GM23338 (cell line): Measurements from ENCODE around the gene SCLY. TPM values are rescaled to one million over a fixed set of nuclear protein-coding genes. Genes with fewer than 3 reads are reported as not detected.

Source experiments
- ATAC-seq: fragments of 200-7000 bp; cut with Tn5 transposase; 3 replicates; pipeline ENCODE4 v1.9.1; 2020
- DNase-seq: peaks from one replicate; pipeline ENCODE4 v3.0.0-alpha.2; 2015; ENCODE audit warnings: low spot score
- H2AFZ ChIP-seq: fragments of 200-600 bp; sonication (generic); 2 replicates; pipeline ENCODE4 v1.8.0; 2016; ENCODE audit warnings: antibody characterized with exemption, mild to moderate bottlenecking, moderate library complexity
- H3F3A ChIP-seq: fragments of 200-600 bp; sonication (generic); replicated peaks from 2 replicates; pipeline ENCODE4 v1.8.0; 2017; ENCODE audit warnings: antibody characterized with exemption, mixed run types, low read depth
- H3K27ac ChIP-seq: fragments of 200-600 bp; sonication (generic); 2 replicates; pipeline ENCODE4 v1.6.1; 2016; ENCODE audit warnings: low read depth
- H3K27me3 ChIP-seq: fragments of 200-600 bp; sonication (generic); 2 replicates; pipeline ENCODE4 v1.8.0; 2016; ENCODE audit warnings: mild to moderate bottlenecking, mixed run types, moderate library complexity; ENCODE audit not compliant: insufficient read depth
- H3K36me3 ChIP-seq: fragments of 200-600 bp; sonication (generic); 2 replicates; pipeline ENCODE4 v1.8.0; 2016; ENCODE audit warnings: mild to moderate bottlenecking; ENCODE audit not compliant: insufficient read depth
- H3K4me1 ChIP-seq: fragments of 200-600 bp; sonication (generic); 2 replicates; pipeline ENCODE4 v1.8.0; 2016; ENCODE audit warnings: mild to moderate bottlenecking, moderate library complexity; ENCODE audit not compliant: insufficient read depth
- H3K4me2 ChIP-seq: fragments of 200-600 bp; sonication (generic); 2 replicates; pipeline ENCODE4 v1.7.1; 2017; ENCODE audit warnings: mixed run types
- H3K4me3 ChIP-seq: fragments of 200-600 bp; sonication (generic); 2 replicates; pipeline ENCODE4 v1.6.1; 2016; ENCODE audit warnings: mixed run types
- H3K79me2 ChIP-seq: fragments of 200-600 bp; sonication (generic); replicated peaks from 2 replicates; pipeline ENCODE4 v1.8.0; 2017; ENCODE audit warnings: mild to moderate bottlenecking; ENCODE audit not compliant: insufficient read depth
- H3K9me2 ChIP-seq: fragments of 200-600 bp; sonication (generic); 2 replicates; pipeline ENCODE4 v1.8.0; 2017; ENCODE audit not compliant: insufficient read depth
- H4K20me1 ChIP-seq: fragments of 200-600 bp; sonication (generic); replicated peaks from 2 replicates; pipeline ENCODE4 v1.8.0; 2017; ENCODE audit warnings: mild to moderate bottlenecking; ENCODE audit not compliant: insufficient read depth
- H3K27ac Mint-ChIP-seq: 2 replicates; pipeline ENCODE4 v1.8.0; 2020; ENCODE audit warnings: inconsistent platforms, mild to moderate bottlenecking, moderate library complexity, mixed read lengths
- H3K27me3 Mint-ChIP-seq: 3 replicates; pipeline ENCODE4 v1.8.0; 2022; ENCODE audit warnings: low read depth, mild to moderate bottlenecking, moderate library complexity, mixed read lengths, inconsistent platforms; ENCODE audit not compliant: insufficient read depth, poor library complexity
- H3K36me3 Mint-ChIP-seq: 3 replicates; pipeline ENCODE4 v1.8.0; 2021; ENCODE audit warnings: low read depth, mild to moderate bottlenecking, inconsistent platforms, moderate library complexity, mixed read lengths
- H3K4me1 Mint-ChIP-seq: 3 replicates; pipeline ENCODE4 v1.8.0; 2020; ENCODE audit warnings: mild to moderate bottlenecking, inconsistent platforms, mixed read lengths
- H3K4me3 Mint-ChIP-seq: 3 replicates; pipeline ENCODE4 v1.8.0; 2021; ENCODE audit warnings: moderate library complexity, mild to moderate bottlenecking, inconsistent platforms, mixed read lengths
- H3K9me3 Mint-ChIP-seq: 3 replicates; pipeline ENCODE4 v1.8.0; 2020; ENCODE audit warnings: moderate library complexity, mild to moderate bottlenecking, inconsistent platforms, mixed read lengths
- CREB1 ChIP-seq: fragments of 250-450 bp; sonication (Bioruptor Pico); IDR thresholded peaks from 2 replicates; pipeline ENCODE4 v1.5.0; 2020; ENCODE audit warnings: low read depth, mild to moderate bottlenecking, moderate library complexity
- EZH2 ChIP-seq: fragments of 200-600 bp; sonication (generic); IDR thresholded peaks from one replicate; pipeline ENCODE4 v1.8.0; 2017; ENCODE audit warnings: antibody characterized with exemption, mild to moderate bottlenecking, low read depth; ENCODE audit not compliant: unreplicated experiment
- JUNB ChIP-seq: IDR thresholded peaks from one replicate; pipeline ENCODE4 v1.6.1; 2016; ENCODE audit warnings: antibody characterized with exemption; ENCODE audit not compliant: unreplicated experiment
- POLR2AphosphoS5 ChIP-seq: IDR thresholded peaks from 2 replicates; pipeline ENCODE4 v1.6.1; 2016; ENCODE audit warnings: antibody characterized with exemption, low read depth
- REST ChIP-seq: IDR thresholded peaks from one replicate; pipeline ENCODE4 v1.6.1; 2018; ENCODE audit warnings: antibody characterized with exemption; ENCODE audit not compliant: unreplicated experiment
- STAT1 ChIP-seq: IDR thresholded peaks from one replicate; pipeline ENCODE4 v1.6.1; 2016; ENCODE audit warnings: antibody characterized with exemption; ENCODE audit not compliant: unreplicated experiment
- ZNF331 ChIP-seq: fragments of 250-450 bp; sonication (Bioruptor Pico); IDR thresholded peaks from 2 replicates; pipeline ENCODE4 v1.5.0; 2020; ENCODE audit warnings: low read depth, mild to moderate bottlenecking, moderate library complexity
- polyA plus RNA-seq: library from polyadenylated mRNA; unstranded; fragments of >200 nt; fragmentation: Nextera tagmentation; extraction: Ambion mirVana; gene quantifications from 2 replicates; pipeline ENCODE4 v1.2.1, GENCODE V29; 2016
- total RNA-seq: library from RNA; depleted of rRNA; stranded (reverse); fragments of >200 nt; shearing (Covaris generic); gene quantifications from 2 replicates; pipeline ENCODE4 v1.2.3, GENCODE V29; 2014
- TF ChIP-seq, protein P1 (sequence below): fragments of 250-450 bp; sonication (Bioruptor Pico); IDR thresholded peaks from 2 replicates; pipeline ENCODE4 v1.5.0; 2020; ENCODE audit warnings: mild to moderate bottlenecking, moderate library complexity
- TF ChIP-seq, protein P2 (sequence below), 2 experiments: fragments of 200-600 bp in 1 of 2; sonication (generic) in 1 of 2; conservative IDR thresholded peaks; 2 replicates each; pipeline versions ENCODE4 v1.5.1 to v1.6.1; 2016 to 2017; ENCODE audit warnings: antibody characterized with exemption in 2 of 2, low read depth in 2 of 2, mild to moderate bottlenecking in 2 of 2, moderate library complexity in 1 of 2
- TF ChIP-seq, protein P3 (sequence below): IDR thresholded peaks from 2 replicates; pipeline ENCODE4 v1.6.1; 2016; ENCODE audit warnings: antibody characterized with exemption

The SCLY gene
- total and polyA plus RNA-seq, 2 experiments from 2014 or later = 57.2 to 80.3 TPM

GRCh38 chr2:238134393-238134785, 73.6 kb downstream of the SCLY start:
- no peak for DNase-seq
- Histone ChIP-seq H3K79me2 (no peaks in the 10 kb centered on the region), H3K4me2 (no peak overlapping the region), H2AFZ (no peak overlapping the region), H3K9me2 (no peaks in the 10 kb centered on the region), H3K4me1 (no peaks in the 10 kb centered on the region), H4K20me1 (no peaks in the 10 kb centered on the region), H3K27me3 (no peaks in the 10 kb centered on the region), H3K27ac (no peak overlapping the region), H3F3A (no peaks in the 10 kb centered on the region), H3K4me3 (no peak overlapping the region), H3K36me3 (no peaks in the 10 kb centered on the region)
- Mint-ChIP-seq H3K9me3 (no peaks in the 10 kb centered on the region), H3K4me1 (peaks cover 5% of the 10 kb centered on the region; the same call in 1 of the 3 replicates), H3K27ac (no peak overlapping the region), H3K36me3 (no peaks in the 10 kb centered on the region), H3K27me3 (peaks cover 10% of the 10 kb centered on the region), H3K4me3 (no peak overlapping the region)
- no peak for ATAC-seq
- TF ChIP-seq, protein P1, sequence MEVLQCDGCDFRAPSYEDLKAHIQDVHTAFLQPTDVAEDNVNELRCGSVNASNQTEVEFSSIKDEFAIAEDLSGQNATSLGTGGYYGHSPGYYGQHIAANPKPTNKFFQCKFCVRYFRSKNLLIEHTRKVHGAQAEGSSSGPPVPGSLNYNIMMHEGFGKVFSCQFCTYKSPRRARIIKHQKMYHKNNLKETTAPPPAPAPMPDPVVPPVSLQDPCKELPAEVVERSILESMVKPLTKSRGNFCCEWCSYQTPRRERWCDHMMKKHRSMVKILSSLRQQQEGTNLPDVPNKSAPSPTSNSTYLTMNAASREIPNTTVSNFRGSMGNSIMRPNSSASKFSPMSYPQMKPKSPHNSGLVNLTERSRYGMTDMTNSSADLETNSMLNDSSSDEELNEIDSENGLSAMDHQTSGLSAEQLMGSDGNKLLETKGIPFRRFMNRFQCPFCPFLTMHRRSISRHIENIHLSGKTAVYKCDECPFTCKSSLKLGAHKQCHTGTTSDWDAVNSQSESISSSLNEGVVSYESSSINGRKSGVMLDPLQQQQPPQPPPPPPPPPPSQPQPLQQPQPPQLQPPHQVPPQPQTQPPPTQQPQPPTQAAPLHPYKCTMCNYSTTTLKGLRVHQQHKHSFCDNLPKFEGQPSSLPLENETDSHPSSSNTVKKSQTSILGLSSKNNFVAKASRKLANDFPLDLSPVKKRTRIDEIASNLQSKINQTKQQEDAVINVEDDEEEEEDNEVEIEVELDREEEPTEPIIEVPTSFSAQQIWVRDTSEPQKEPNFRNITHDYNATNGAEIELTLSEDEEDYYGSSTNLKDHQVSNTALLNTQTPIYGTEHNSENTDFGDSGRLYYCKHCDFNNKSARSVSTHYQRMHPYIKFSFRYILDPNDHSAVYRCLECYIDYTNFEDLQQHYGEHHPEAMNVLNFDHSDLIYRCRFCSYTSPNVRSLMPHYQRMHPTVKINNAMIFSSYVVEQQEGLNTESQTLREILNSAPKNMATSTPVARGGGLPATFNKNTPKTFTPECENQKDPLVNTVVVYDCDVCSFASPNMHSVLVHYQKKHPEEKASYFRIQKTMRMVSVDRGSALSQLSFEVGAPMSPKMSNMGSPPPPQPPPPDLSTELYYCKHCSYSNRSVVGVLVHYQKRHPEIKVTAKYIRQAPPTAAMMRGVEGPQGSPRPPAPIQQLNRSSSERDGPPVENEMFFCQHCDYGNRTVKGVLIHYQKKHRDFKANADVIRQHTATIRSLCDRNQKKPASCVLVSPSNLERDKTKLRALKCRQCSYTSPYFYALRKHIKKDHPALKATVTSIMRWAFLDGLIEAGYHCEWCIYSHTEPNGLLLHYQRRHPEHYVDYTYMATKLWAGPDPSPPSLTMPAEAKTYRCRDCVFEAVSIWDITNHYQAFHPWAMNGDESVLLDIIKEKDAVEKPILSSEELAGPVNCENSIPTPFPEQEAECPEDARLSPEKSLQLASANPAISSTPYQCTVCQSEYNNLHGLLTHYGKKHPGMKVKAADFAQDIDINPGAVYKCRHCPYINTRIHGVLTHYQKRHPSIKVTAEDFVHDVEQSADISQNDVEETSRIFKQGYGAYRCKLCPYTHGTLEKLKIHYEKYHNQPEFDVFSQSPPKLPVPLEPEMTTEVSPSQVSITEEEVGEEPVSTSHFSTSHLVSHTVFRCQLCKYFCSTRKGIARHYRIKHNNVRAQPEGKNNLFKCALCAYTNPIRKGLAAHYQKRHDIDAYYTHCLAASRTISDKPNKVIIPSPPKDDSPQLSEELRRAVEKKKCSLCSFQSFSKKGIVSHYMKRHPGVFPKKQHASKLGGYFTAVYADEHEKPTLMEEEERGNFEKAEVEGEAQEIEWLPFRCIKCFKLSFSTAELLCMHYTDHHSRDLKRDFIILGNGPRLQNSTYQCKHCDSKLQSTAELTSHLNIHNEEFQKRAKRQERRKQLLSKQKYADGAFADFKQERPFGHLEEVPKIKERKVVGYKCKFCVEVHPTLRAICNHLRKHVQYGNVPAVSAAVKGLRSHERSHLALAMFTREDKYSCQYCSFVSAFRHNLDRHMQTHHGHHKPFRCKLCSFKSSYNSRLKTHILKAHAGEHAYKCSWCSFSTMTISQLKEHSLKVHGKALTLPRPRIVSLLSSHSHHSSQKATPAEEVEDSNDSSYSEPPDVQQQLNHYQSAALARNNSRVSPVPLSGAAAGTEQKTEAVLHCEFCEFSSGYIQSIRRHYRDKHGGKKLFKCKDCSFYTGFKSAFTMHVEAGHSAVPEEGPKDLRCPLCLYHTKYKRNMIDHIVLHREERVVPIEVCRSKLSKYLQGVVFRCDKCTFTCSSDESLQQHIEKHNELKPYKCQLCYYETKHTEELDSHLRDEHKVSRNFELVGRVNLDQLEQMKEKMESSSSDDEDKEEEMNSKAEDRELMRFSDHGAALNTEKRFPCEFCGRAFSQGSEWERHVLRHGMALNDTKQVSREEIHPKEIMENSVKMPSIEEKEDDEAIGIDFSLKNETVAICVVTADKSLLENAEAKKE (CRISPR knock-in tag) = no peak
- TF ChIP-seq ZNF331 (CRISPR knock-in tag) = no peak
- no peak for TF ChIP-seq CREB1 (CRISPR knock-in tag)
- TF ChIP-seq, protein P2, sequence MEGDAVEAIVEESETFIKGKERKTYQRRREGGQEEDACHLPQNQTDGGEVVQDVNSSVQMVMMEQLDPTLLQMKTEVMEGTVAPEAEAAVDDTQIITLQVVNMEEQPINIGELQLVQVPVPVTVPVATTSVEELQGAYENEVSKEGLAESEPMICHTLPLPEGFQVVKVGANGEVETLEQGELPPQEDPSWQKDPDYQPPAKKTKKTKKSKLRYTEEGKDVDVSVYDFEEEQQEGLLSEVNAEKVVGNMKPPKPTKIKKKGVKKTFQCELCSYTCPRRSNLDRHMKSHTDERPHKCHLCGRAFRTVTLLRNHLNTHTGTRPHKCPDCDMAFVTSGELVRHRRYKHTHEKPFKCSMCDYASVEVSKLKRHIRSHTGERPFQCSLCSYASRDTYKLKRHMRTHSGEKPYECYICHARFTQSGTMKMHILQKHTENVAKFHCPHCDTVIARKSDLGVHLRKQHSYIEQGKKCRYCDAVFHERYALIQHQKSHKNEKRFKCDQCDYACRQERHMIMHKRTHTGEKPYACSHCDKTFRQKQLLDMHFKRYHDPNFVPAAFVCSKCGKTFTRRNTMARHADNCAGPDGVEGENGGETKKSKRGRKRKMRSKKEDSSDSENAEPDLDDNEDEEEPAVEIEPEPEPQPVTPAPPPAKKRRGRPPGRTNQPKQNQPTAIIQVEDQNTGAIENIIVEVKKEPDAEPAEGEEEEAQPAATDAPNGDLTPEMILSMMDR (conservative IDR thresholded peaks at IDR 0.05; ENCODE audit: low read depth in 2 of 2) = no peak
- TF ChIP-seq JUNB = no peak
- no peak for TF ChIP-seq EZH2
- TF ChIP-seq, protein P3, sequence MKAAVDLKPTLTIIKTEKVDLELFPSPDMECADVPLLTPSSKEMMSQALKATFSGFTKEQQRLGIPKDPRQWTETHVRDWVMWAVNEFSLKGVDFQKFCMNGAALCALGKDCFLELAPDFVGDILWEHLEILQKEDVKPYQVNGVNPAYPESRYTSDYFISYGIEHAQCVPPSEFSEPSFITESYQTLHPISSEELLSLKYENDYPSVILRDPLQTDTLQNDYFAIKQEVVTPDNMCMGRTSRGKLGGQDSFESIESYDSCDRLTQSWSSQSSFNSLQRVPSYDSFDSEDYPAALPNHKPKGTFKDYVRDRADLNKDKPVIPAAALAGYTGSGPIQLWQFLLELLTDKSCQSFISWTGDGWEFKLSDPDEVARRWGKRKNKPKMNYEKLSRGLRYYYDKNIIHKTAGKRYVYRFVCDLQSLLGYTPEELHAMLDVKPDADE = no peak
- no peak for TF ChIP-seq POLR2AphosphoS5
- TF ChIP-seq STAT1 = no peak
- TF ChIP-seq REST = no peak
